Muscle of arm (tissue), 12 donors: ENCODE results near the gene TXNL1. TPM values are rescaled to one million over a fixed set of nuclear protein-coding genes. Genes with fewer than 3 reads are reported as not detected.
"Not testable (repeated sequence)": the region's sequence is repeated elsewhere in the genome, so short reads cannot be mapped to it uniquely, and the experiment has no call there.

Experiments
- DNase-seq: peaks from one replicate; pipeline ENCODE4 v3.0.0-alpha.2; 2013
- polyA plus RNA-seq, 12 donors: library from polyadenylated mRNA; unstranded; fragments of 120-200 nt; gene quantifications; one replicate each; pipeline ENCODE4 v1.2.1, GENCODE V29; 2013; ENCODE audit not compliant: insufficient read length in 12 of 12

Gene TXNL1
- polyA plus RNA-seq, 12 donors = 110 to 145 (median 125) TPM; not detected in 1

DNA sequence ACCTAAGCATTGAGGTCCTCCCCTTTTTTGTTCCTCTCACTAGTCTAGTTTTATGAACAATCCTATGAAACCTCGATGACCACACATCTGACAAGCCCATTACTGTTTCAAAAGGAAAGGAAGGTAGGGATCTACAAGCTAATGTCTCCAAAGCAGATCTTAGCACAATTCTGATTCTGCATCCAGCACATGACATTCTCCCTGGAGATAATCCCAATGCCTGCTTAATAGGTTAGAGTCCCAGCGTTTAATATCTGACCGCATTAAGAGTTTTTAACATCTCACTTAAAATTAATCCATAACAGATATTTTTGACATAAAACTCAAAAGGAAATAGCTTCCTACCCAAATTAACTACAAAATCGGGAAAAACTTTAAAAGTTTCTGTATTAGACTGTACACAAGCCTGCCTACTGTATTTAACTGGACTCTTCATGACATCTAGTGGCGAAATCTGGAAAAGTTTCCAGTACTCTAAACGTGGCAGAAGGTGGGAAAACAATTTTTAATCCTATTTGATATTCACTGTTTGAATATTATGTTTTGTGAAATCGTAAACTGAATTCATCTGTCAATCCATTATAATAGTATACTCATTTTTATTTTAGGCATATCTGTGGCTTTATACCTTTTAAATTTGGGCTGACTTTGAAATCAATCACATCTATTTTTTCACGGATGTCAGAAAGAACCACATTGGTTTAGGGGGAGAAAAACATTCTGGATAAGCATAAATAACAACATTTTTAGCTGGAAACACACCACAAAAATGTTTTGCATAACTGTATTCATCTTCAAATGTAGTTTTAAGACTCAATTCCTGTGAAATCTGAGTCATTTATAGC is 62.4 kb downstream of the TXNL1 start:
- DNase-seq = peak; percentile 79

DNA sequence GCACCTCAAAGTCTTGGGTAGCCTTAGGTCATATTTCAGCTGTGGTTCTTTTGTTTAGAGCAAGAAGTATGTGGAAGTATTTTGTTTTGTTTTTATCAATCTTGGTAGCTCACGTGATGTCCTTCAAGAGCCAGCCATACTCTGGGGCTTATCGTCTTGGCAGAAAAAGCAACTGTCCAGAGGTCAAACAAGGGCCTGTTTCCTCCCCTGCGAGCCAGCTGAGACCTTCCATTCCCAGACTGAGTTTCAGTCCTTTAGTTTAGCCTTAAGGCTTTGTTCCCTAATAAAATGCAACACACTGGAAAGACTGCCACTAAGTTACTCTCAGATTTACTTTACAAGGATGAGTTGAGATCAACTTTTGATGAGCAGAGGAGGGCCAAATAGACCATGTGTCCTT is 63.5 kb downstream of the TXNL1 start:
- DNase-seq = peak; percentile 63

DNA sequence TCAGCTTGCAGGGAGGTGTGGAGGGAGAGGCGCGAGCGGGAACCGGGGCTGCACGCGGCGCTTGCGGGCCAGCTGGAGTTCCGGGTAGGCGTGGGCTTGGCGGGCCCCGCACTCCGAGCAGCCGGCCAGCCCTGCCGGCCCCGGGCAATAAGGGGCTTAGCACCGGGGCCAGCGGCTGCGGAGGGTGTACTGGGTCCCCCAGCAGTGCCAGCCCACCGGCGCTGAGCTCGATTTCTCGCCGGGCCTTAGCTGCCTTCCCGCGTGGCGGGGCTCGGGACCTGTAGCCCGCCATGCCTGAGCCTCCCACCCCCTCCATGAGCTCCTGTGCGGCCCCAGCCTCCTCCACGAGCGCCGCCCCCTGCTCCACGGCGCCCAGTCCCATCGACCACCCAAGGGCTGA is 66.1 kb downstream of the TXNL1 start:
- DNase-seq = not testable (repeated sequence)

DNA sequence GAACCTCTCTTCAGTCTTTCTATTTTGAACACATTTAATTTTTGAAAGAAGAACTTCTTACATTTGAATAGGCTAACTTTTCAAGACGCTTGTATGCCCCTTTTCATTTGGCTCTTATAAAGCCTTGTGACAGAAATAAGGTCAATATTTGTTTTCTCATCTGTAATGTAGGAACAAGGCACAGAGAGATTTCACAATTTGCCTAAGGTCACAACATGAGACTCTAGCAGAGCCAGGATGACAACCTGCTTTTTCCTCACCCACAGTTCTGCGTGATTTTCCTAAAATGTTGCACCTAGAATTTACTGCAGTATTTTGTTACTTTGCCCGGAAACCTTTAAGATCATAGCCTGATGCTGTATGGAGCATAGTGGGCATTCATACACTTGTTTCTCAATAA is 67.4 kb downstream of the TXNL1 start:
- no peak for DNase-seq

DNA sequence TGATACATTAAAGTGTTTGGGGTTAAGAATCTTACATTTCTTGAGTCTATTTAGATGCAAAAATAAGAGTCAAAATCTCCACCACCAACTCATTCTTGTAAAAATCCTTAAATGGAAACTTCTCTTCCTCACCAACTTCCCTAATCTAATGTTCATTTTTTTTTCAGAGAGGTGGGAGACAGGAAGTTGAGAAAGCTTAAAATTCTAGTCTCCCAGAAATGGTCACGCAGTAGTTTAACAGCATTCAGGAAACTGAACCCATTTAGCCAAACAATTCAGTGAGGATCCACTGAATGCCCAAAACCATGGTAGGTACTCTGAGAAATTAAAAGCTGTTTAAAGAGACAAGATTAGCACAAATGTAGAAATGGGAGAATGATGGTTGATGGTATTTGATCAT is 69.0 kb downstream of the TXNL1 start:
- DNase-seq = no peak

DNA sequence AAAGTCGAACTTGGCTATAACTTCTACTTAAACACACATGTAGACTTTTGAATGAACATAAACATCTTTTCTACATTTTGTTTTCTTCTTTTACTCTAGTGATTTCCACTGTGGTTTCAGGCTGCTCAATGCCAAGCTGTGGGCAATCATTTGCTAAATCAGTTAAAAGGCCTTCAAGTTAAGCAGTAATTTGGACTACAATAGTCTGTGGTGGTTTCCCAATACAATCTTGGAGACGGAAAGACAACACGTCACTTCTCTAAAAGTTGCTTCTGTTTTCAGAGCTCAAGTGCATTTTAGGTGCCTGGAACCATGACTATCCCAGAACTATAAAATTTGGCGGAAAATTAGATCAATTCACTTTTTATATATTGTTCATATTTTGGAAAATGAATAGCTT is 69.4 kb downstream of the TXNL1 start:
- no peak for DNase-seq

DNA sequence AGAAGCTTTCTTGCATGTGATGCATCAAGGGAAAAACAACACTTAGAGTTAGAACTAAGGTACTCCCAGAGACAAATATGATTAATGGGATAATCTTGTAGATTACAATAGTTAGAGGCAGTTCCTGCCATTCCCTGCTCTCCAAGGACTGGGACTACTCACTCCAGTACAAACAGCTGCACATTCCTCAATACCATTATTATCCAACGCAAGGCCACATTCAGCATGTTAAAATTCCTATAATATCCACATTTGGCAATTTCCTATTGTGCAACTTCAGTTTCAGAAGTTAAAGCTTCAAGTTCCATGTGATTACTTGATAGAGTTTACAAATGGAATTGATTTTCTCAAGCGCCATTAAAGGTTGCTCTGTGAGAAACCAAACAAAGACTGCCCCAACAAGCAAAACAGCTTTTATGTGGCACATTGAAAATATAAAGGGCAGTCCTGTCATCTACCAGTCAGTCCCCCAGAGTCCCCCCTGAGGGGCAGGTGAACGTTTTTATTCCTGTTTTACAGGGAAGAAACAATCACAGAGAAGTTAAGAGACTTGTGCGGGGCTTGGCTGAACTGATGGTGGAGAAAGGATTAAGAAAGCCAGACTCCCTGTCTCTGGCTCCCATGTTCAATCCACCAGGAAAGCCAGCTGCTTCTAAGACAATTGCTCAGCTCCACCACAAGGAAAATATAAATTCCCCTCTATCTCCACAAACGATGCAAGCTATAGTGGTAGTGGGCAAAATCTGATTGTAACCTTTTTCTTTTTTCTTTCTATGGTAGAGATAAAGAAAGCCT is 72.6 kb downstream of the TXNL1 start:
- peak; percentile 81 for DNase-seq

DNA sequence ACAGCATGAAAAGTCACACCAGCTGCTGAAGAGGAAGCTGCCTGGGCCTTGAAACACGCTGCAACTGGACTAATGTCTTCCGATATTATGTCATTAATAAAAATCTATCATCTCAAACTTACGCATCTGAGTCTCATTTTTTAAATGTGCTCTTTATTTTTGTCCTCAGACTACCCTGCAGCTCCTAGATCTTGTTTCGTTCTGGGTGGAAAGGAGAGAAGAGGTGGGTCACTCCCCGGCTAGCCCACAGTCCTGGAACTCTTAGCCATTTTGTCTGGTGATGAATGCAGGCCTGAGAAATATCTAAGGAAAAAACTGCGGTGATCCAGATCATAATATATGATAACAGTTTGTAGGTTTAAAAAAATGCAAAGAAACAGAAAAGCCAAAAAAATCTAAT is 73.3 kb downstream of the TXNL1 start:
- DNase-seq = peak; percentile 64

DNA sequence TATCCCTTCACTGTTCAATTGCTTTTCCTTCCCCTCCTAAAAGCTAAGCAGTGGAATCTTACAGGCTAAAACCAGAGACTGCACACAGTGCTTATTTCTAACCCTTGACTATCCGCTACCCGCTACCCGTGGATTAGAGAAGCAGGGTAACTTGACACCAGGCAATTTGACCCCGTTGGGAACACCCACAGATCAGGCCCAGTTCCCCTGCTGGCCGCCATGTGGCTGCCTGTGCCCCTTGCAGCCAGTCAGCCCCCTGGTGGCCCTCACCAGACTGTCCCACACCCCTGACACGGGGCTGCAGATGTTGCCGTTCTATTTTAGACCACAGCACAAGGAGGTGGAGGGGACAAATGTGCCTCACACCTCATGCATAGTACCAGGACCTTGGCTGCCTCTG is 74.8 kb downstream of the TXNL1 start:
- no peak for DNase-seq

DNA sequence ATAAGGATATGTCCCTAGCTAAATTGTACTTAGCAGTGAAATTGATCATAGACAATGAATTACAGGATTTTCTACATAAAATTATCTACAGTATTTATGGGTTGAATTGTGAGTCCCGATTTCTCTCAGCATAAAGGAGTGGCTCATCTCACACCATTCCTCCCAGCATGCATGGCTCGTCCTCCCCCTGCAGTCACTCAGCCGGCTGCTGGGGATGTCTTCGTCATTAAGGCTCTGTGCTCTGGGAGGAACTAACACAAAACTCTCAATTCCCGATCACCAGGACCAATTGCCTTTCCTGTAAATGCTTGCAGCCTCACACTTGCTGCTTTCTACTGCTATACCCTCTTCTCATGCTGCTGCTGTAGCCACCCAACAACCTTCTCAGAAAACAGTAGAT is 75.9 kb downstream of the TXNL1 start:
- no peak for DNase-seq

DNA sequence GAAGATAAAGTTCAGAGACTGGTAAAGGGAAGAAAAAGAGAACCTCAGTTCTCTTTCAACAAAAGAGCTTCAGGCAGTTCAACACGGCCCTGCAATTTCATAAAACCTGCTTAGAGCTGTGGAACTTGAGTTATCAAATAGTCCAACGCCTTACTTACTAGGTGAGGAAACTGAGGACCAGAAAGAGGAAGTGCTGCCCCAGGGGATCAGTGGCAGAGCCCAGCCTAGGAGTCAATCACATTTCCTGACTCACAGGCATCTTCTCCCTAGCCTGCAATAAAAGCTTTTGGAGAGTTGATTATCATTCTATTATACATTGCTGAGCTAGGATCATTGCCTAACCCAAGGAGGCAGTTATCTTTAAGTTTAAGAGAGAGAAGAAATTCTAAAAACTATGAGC is 77.4 kb downstream of the TXNL1 start:
- DNase-seq = no peak

DNA sequence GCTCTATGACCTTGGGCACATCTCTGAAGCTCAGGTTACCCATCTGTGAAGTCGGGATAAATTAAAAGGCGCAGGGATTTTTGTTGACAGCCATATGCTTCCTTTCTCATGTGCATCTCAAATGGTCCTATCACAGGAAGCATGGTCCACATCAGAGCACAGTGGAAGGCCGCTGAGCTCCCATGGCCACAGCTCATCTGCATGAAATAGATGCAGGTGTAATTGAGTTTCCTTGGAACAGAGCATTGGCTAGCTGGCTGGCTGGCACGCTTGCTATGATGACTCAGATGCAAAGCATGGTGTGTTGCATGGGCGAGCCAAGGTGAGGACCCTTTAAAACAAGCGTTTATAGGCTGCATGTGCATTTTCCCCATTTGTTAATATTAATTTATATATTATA is 79.3 kb downstream of the TXNL1 start:
- no peak for DNase-seq

DNA sequence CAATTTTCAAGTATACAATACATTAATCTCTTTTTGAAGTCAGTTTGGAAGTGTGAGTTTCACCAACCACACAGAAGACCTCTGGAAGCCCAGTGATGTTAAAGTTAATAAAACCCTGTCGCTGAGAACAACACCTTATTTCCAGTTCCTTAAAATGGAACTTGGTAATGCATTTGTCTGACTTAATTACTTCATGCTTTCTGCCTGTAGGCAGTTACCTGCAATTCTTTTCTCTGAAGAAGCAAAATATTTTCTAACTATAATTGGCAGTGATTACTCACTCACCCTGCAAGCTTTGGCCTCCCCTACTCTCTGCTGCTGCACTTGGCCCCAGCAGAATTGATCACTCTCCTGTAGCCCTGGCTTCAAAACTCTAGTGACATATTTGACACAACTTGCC is 81.5 kb downstream of the TXNL1 start:
- DNase-seq = no peak

DNA sequence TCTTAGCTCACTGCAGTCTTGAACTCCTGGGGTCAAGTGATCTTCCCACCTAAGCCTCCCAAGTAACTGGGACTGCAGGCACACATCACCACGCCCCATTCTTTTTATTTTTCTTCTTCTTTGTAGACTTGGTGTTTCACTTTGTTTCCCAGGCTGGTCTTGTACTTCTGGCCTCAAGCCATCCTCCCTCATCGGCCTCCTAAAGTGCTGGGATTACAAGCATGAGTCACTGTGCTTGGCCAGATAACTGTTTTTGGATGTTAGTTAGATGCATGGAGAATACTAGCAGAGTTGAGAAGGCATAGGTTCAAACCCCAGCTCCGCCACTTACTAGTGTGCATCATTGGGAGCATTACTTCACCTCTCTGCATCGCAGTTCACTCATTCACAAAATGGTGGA is 88.3 kb downstream of the TXNL1 start:
- no peak for DNase-seq

Other genes with a start within 250 kb of the TXNL1 start
- gene WDR7, start 12.8 kb upstream of the TXNL1 start, polyA plus RNA-seq = 10 to 100 TPM in 9 of 12 donors, 1 to 10 TPM in 2, not detected in 1; 8.4 to 14.4 (median 11.4) TPM